ENCODE measurements around the gene PLEK.

The PLEK gene

DNA sequence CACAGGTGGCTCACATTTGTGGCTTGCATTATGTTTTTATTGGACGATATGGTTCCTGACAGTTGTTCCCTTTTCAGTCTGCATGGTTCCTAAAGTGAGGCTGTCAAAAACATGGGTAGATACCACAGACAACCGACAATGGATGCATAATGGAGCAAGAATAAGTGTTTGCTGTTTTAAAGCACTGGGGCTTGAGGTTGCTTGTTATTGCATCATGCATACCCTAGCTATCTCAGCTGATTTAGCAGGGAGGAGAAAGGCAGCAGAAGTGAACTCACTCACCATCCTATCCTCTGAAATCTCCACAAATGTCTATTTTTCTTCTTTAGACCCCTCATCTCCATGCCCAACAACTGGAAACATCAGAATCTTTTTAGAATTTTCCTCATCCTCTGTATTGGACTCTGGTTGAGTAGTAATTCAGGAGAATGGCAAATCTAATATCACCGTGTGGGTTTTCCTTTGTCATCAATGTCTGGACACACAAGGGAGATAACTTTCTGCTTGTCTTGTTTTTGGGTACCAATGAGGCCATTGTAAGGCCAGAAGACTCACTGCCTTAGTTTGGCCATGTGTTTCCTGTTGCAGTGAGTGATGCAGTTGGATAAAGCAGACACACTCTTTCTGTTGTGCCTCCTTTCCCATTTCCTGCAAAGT lies 55.3 kb downstream of the PLEK start:
- no peak for TF ChIP-seq CTCF (IDR thresholded peaks at IDR 0.05; ENCODE audit: low read depth, low read length, missing control alignments)
- Histone ChIP-seq H3K27me3 (replicated peaks) (no peaks in the 10 kb centered on the region), H3K36me3 (replicated peaks) (no peaks in the 10 kb centered on the region), H3K4me3 (ENCODE audit: low read depth, low read length) (no peak overlapping the region), H3K27ac (no peak overlapping the region)
- in situ Hi-C loops (cut with HindIII; ENCODE audit: low pct_ligation_motif_present, low sequenced_read_pairs) = no loop called here
- DNase-seq = no peak

DNA sequence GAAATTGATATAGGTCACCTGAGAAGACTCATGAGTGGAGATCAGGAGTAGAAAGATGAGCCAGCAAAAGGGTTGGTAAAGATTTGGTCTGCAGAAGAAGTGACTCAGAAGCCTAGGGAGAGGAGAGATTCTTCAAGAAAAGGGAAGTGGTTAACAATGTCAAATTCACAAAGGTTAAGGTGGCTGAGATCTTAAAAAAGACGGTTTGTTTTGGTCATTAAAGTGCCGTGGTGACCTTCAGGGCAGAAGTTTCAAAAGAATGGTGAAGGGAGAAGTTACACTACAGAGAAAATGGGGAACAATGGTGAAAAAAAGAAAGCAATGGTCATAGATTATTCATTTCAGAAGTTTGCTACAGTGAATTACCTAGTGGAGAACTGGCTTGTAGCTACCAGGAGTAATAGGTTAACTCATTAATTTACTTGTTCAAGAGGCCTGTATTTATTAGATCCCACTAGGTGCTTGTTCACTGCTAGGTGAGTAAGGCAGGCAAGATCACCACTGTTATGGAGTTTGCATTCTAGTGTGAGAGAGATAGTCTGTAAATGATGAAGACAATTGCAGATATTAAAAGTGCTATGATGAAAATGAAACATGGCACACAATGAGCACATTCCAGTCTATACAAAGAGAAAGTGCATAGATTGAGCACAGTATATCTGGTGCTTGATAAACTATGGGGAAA lies 59.0 kb downstream of the PLEK start:
- no peak for TF ChIP-seq CTCF (IDR thresholded peaks at IDR 0.05; ENCODE audit: low read depth, low read length, missing control alignments)
- Histone ChIP-seq H3K27me3 (replicated peaks) (no peaks in the 10 kb centered on the region), H3K36me3 (replicated peaks) (no peaks in the 10 kb centered on the region), H3K4me3 (ENCODE audit: low read depth, low read length) (no peak overlapping the region), H3K27ac (no peak overlapping the region)
- in situ Hi-C loops (cut with HindIII; ENCODE audit: low pct_ligation_motif_present, low sequenced_read_pairs) = no loop called here
- DNase-seq = no peak

DNA sequence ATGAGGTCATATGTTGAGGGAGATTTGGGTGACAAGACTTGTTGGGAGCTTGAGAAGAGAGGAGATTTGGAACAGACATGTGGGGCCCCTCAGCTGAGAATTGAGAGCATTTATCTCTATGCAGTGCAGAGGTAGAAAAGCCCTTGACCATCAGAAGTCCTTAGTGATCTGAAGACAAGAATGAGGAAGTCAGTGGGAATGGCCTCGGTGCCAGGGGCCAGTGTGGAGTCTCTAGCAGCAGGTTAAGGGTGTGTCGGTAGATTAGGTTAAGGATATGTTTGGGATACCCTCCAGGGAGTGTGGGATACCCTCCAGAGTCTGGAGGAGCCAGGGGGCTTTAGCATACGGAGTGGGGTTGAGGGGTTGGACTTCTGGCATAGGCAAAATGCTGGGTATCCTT lies 60.4 kb downstream of the PLEK start:
- in situ Hi-C loops (cut with HindIII; ENCODE audit: low pct_ligation_motif_present, low sequenced_read_pairs) = no loop called here
- Histone ChIP-seq H3K27ac (no peak overlapping the region), H3K36me3 (replicated peaks) (no peaks in the 10 kb centered on the region), H3K4me3 (ENCODE audit: low read depth, low read length) (no peak overlapping the region), H3K27me3 (replicated peaks) (no peaks in the 10 kb centered on the region)
- DNase-seq = no peak
- no peak for TF ChIP-seq CTCF (IDR thresholded peaks at IDR 0.05; ENCODE audit: low read depth, low read length, missing control alignments)

DNA sequence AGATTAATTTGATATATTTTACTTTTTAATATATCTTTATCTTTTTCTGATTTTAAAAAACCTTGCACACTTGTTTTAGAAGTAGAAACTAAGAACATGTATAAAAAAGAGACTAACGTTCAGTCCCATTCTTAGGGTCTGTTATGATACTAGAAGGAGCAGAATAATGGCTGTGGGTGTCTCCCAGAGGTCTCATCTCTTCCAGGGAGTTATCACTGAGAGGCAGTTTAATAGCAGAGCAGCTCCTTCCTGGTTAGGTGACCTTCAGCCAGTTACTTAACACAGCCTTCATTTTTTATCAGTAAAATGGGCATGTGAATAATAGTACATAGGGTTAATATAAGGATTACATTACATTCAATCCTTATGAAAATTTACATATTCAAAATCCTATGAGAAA lies 61.4 kb downstream of the PLEK start:
- no peak for DNase-seq
- H3K4me3 ChIP-seq (ENCODE audit: low read depth, low read length) = no peak overlapping the region
- TF ChIP-seq CTCF (IDR thresholded peaks at IDR 0.05; ENCODE audit: low read depth, low read length, missing control alignments) = no peak
- H3K36me3 ChIP-seq (replicated peaks) = no peaks in the 10 kb centered on the region
- in situ Hi-C loops (cut with HindIII; ENCODE audit: low pct_ligation_motif_present, low sequenced_read_pairs) = no loop called here
- no peaks in the 10 kb centered on the region for H3K27me3 ChIP-seq (replicated peaks)
- H3K27ac ChIP-seq = no peak overlapping the region

DNA sequence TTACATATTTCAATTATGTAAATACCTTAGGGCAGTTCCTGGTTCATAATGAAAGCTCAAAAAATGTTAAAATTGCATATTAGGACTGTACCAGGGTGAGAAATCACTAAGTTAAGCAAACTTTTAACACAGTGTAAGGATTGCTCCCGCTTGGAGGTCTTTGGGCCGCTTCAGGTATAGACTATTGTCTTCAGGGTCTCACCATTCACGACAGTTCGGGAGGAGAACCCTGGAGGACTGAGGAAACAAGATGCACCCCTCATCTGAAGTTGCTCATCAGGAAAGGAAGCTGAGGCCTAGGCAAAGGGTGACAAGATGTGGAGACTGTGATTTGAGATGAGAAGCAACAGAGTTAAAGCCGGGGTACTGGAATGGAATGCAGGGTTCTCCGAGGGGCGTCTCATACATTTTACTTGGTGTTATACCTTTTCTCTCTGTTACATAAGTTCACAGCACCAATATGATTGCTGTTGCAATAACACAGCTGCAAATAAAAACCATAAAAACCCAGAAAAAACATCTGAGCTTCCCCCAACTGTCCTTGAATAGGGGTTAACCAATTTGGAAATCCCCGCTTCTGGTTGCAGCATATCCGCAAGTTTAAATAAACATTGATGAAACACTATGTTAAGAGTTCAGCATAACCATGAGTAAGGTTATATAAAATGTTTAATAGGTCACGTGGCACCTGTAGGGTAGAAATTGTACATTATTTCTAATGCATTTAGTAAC lies 61.9 kb downstream of the PLEK start:
- Histone ChIP-seq H3K36me3 (replicated peaks) (no peaks in the 10 kb centered on the region), H3K27ac (no peak overlapping the region), H3K4me3 (ENCODE audit: low read depth, low read length) (no peak overlapping the region), H3K27me3 (replicated peaks) (no peaks in the 10 kb centered on the region)
- in situ Hi-C loops (cut with HindIII; ENCODE audit: low pct_ligation_motif_present, low sequenced_read_pairs) = no loop called here
- peak; percentile 31 for DNase-seq
- TF ChIP-seq CTCF (IDR thresholded peaks at IDR 0.05; ENCODE audit: low read depth, low read length, missing control alignments) = no peak
